Measurements from ENCODE around the gene TMC4. TPM values are rescaled to one million over a fixed set of nuclear protein-coding genes. Genes with fewer than 3 reads are reported as not detected.

TMC4 gene
- total and polyA plus RNA-seq, 3 donors from 2014 or later: 0.31 to 4.1 (median 0.43) TPM

DNA sequence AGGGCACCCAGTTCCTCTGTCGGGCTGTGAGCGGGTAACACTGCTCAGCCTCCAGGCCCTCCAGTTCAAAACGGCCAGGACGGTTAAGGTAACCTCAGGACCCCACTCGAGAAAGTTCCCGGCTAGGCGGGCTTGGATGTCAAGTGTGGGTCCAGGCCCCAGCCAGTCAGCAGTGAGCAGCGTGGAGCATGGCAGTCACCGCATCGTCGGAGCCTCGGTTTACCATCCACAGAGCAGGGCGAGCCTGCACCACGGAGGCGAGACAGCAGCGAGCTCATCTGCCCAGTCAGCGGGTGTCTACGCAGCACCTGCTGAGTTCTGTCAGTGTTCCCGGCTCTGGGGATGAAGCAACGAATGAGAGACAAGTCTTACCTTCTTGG, 43.4 kb downstream of the TMC4 start:
- no peaks in the 10 kb centered on the region for H3K4me1 ChIP-seq
- intact Hi-C loops (cut with DNase I; ENCODE audit: low total_unique reads): no loop called here
- no peak overlapping the region for H3K27ac ChIP-seq
- H3K9me3 ChIP-seq: no peaks in the 10 kb centered on the region
- no peaks in the 10 kb centered on the region for H3K27me3 ChIP-seq
- TF ChIP-seq, protein P1, sequence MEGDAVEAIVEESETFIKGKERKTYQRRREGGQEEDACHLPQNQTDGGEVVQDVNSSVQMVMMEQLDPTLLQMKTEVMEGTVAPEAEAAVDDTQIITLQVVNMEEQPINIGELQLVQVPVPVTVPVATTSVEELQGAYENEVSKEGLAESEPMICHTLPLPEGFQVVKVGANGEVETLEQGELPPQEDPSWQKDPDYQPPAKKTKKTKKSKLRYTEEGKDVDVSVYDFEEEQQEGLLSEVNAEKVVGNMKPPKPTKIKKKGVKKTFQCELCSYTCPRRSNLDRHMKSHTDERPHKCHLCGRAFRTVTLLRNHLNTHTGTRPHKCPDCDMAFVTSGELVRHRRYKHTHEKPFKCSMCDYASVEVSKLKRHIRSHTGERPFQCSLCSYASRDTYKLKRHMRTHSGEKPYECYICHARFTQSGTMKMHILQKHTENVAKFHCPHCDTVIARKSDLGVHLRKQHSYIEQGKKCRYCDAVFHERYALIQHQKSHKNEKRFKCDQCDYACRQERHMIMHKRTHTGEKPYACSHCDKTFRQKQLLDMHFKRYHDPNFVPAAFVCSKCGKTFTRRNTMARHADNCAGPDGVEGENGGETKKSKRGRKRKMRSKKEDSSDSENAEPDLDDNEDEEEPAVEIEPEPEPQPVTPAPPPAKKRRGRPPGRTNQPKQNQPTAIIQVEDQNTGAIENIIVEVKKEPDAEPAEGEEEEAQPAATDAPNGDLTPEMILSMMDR (IDR thresholded peaks at IDR 0.05): no peak
- TF ChIP-seq POLR2A (IDR thresholded peaks at IDR 0.05): no peak
- DNase-seq: no peak
- 94 to 95% methylated on average over 19 to 20 of the region's 20 CpGs for WGBS, 2 donors
- no peaks in the 10 kb centered on the region for H3K36me3 ChIP-seq (ENCODE audit: low read depth, missing control alignments)
- H3K4me3 ChIP-seq: no peak overlapping the region

DNA sequence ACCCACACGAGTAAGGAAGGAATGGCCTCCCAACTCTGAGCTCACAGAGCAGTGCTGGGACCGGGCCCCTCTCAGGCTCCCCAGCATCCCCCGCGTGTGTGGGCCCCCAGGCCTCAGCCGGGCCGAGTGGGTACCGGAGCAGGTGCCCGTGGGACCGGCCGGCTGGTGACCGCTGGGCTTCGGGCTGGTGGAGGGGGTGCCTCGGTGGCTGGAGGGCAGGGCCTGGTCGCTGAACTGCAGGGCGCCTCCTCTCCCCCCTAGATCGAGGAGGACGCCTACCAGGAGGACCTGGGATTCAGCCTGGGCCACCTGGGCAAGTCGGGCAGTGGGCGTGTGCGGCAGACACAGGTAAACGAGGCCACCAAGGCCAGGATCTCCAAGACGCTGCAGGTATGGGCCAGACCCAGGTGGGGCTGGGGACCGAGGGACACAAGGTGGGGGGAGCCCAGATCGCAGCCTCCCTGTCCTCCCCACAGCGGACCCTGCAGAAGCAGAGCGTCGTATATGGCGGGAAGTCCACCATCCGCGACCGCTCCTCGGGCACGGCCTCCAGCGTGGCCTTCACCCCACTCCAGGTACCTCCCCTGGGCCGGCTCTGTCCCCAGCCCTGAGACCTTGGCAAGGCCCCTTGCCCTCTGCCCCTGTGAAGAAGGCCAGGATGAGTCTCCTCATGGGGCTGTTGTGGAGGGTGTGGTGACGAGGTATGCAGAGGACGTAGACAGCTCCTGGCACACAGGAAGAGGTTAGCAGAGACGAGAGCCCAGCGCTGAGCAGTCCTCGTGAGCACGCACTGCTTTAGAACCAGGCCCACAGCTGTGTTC, 44.0 kb downstream of the TMC4 start:
- Histone ChIP-seq H3K9me3 (no peaks in the 10 kb centered on the region), H3K4me3 (no peak overlapping the region), H3K27ac (no peak overlapping the region), H3K4me1 (no peaks in the 10 kb centered on the region), H3K27me3 (no peaks in the 10 kb centered on the region), H3K36me3 (ENCODE audit: low read depth, missing control alignments) (no peaks in the 10 kb centered on the region)
- TF ChIP-seq, protein P1 (IDR thresholded peaks at IDR 0.05): no peak
- no peak for TF ChIP-seq POLR2A (IDR thresholded peaks at IDR 0.05)
- WGBS, 2 donors: 89 to 96% methylated on average over 5 to 41 of the region's 41 CpGs
- intact Hi-C loops (cut with DNase I; ENCODE audit: low total_unique reads): no loop called here
- no peak for DNase-seq

GRCh38 chr19:54128441-54128725, 44.6 kb downstream of the TMC4 start:
- no peak for TF ChIP-seq POLR2A (IDR thresholded peaks at IDR 0.05)
- TF ChIP-seq, protein P1 (IDR thresholded peaks at IDR 0.05): no peak
- Histone ChIP-seq H3K27me3 (no peaks in the 10 kb centered on the region), H3K4me1 (no peaks in the 10 kb centered on the region), H3K36me3 (ENCODE audit: low read depth, missing control alignments) (no peaks in the 10 kb centered on the region), H3K9me3 (no peaks in the 10 kb centered on the region), H3K4me3 (no peak overlapping the region), H3K27ac (no peak overlapping the region)
- DNase-seq: no peak
- 86 to 89% methylated on average over 19 to 20 of the region's 20 CpGs for WGBS, 2 donors
- intact Hi-C loops (cut with DNase I; ENCODE audit: low total_unique reads): no loop called here

GRCh38 chr19:54127688-54128440, 45.1 kb downstream of the TMC4 start:
- intact Hi-C loops (cut with DNase I; ENCODE audit: low total_unique reads): no loop called here
- no peak for DNase-seq
- TF ChIP-seq POLR2A (IDR thresholded peaks at IDR 0.05): no peak
- TF ChIP-seq, protein P1 (IDR thresholded peaks at IDR 0.05): no peak
- no peaks in the 10 kb centered on the region for H3K9me3 ChIP-seq
- H3K36me3 ChIP-seq (ENCODE audit: low read depth, missing control alignments): no peaks in the 10 kb centered on the region
- no peak overlapping the region for H3K4me3 ChIP-seq
- no peak overlapping the region for H3K27ac ChIP-seq
- H3K4me1 ChIP-seq: no peaks in the 10 kb centered on the region
- H3K27me3 ChIP-seq: no peaks in the 10 kb centered on the region
- WGBS, 2 donors: 92 to 93% methylated on average over 26 to 40 of the region's 44 CpGs

Data from testis (tissue), 3 donors.